Neuronal stem cell (in vitro differentiated cells): ENCODE results near the gene TREX2.

ENCODE experiments used
- DNase-seq: peaks from one replicate; pipeline ENCODE4 v3.0.0-alpha.2; 2013; ENCODE audit warnings: low spot score
- H2AFZ ChIP-seq: one replicate; pipeline ENCODE4 v1.6.1; 2013; ENCODE audit warnings: mild to moderate bottlenecking, low read length, inconsistent platforms
- H2AK5ac ChIP-seq: 2 replicates; pipeline ENCODE4 v1.6.1; 2013; ENCODE audit warnings: low read depth, mild to moderate bottlenecking, inconsistent platforms, low read length, moderate library complexity, mixed read lengths
- H2BK120ac ChIP-seq: 2 replicates; pipeline ENCODE4 v1.6.1; 2013; ENCODE audit warnings: low read depth, mild to moderate bottlenecking, inconsistent platforms, low read length, moderate library complexity, mixed read lengths
- H2BK12ac ChIP-seq: one replicate; pipeline ENCODE4 v1.6.1; 2013; ENCODE audit warnings: low read length, inconsistent platforms
- H2BK15ac ChIP-seq: 2 replicates; pipeline ENCODE4 v1.6.1; 2013; ENCODE audit warnings: mild to moderate bottlenecking, low read length, inconsistent platforms, mixed read lengths
- H2BK5ac ChIP-seq: one replicate; pipeline ENCODE4 v1.6.1; 2013; ENCODE audit warnings: inconsistent platforms, mild to moderate bottlenecking, low read length, moderate library complexity
- H3K14ac ChIP-seq: one replicate; pipeline ENCODE4 v1.6.1; 2013; ENCODE audit warnings: low read length, inconsistent platforms
- H3K18ac ChIP-seq: 2 replicates; pipeline ENCODE4 v1.6.1; 2013; ENCODE audit warnings: low read length, inconsistent platforms
- H3K23ac ChIP-seq: 2 replicates; pipeline ENCODE4 v1.6.1; 2013; ENCODE audit warnings: low read depth, mild to moderate bottlenecking, mixed read lengths, low read length, inconsistent platforms; ENCODE audit not compliant: poor library complexity
- H3K27ac ChIP-seq: replicated peaks from 3 replicates; pipeline ENCODE4 v1.5.1; 2013; ENCODE audit warnings: low read length, inconsistent platforms
- H3K27me3 ChIP-seq, 3 experiments: 2 replicates each; pipeline ENCODE4 v1.6.1; 2013; ENCODE audit warnings: low read length in 3 of 3, mild to moderate bottlenecking in 2 of 3, inconsistent platforms in 1 of 3, low read depth in 1 of 3, mixed read lengths in 1 of 3, moderate library complexity in 1 of 3; ENCODE audit not compliant: control insufficient read depth in 3 of 3, insufficient read depth in 3 of 3
- H3K36me3 ChIP-seq, 2 donors: replicated peaks in 1 of 2; 2 replicates each; pipeline ENCODE4 v1.6.1; 2013; ENCODE audit warnings: low read length in 2 of 2; ENCODE audit not compliant: control insufficient read depth in 2 of 2, insufficient read depth in 2 of 2
- H3K4ac ChIP-seq: 2 replicates; pipeline ENCODE4 v1.6.1; 2013; ENCODE audit warnings: inconsistent platforms, mild to moderate bottlenecking, low read length, moderate library complexity
- H3K4me1 ChIP-seq, 2 donors: 1 replicate in 1 of 2; 2 replicates in 1 of 2; pipeline ENCODE4 v1.6.1; 2013; ENCODE audit warnings: low read length in 2 of 2, low read depth in 1 of 2; ENCODE audit not compliant: control insufficient read depth in 2 of 2, insufficient read depth in 1 of 2
- H3K4me2 ChIP-seq: one replicate; pipeline ENCODE4 v1.6.1; 2013; ENCODE audit warnings: mild to moderate bottlenecking, low read length, inconsistent platforms; ENCODE audit not compliant: insufficient read depth, poor library complexity, severe bottlenecking
- H3K4me3 ChIP-seq, 2 donors: 2 replicates each; pipeline ENCODE4 v1.5.1; 2013; ENCODE audit warnings: low read length in 2 of 2, mild to moderate bottlenecking in 2 of 2, inconsistent platforms in 1 of 2, moderate library complexity in 1 of 2
- H3K79me1 ChIP-seq: one replicate; pipeline ENCODE4 v1.6.1; 2013; ENCODE audit warnings: low read depth, mild to moderate bottlenecking, inconsistent platforms, low read length, moderate library complexity
- H3K9ac ChIP-seq: one replicate; pipeline ENCODE4 v1.6.1; 2013; ENCODE audit warnings: mild to moderate bottlenecking, low read depth, low read length, inconsistent platforms; ENCODE audit not compliant: poor library complexity
- H3K9me3 ChIP-seq, 2 donors: replicated peaks in 1 of 2; 2 replicates each; pipeline versions ENCODE3 to v1.6.1; 2013; ENCODE audit warnings: low read length in 2 of 2, mild to moderate bottlenecking in 2 of 2, inconsistent platforms in 1 of 2, low read depth in 1 of 2, mixed read lengths in 1 of 2, moderate library complexity in 1 of 2; ENCODE audit not compliant: control insufficient read depth in 2 of 2, insufficient read depth in 1 of 2
- H4K8ac ChIP-seq: one replicate; pipeline ENCODE4 v1.6.1; 2013; ENCODE audit warnings: low read depth, mild to moderate bottlenecking, inconsistent platforms, low read length, moderate library complexity
- H4K91ac ChIP-seq: one replicate; pipeline ENCODE4 v1.6.1; 2013; ENCODE audit warnings: low read length, low read depth, mild to moderate bottlenecking, inconsistent platforms; ENCODE audit not compliant: poor library complexity
- WGBS, 2 donors: extraction: QIAGEN DNeasy Blood & Tissue Kit; methylation state at CpG; one replicate each; pipeline ENCODE4 v1.1.7; 2013; ENCODE audit warnings: missing lambda C conversion rate in 2 of 2, mixed read lengths in 1 of 2; ENCODE audit not compliant: insufficient read length in 2 of 2, insufficient replicate concordance in 1 of 2; ENCODE audit errors: extremely low coverage in 2 of 2; 5-methylcytosine and 5-hydroxymethylcytosine counted together

Gene TREX2

DNA sequence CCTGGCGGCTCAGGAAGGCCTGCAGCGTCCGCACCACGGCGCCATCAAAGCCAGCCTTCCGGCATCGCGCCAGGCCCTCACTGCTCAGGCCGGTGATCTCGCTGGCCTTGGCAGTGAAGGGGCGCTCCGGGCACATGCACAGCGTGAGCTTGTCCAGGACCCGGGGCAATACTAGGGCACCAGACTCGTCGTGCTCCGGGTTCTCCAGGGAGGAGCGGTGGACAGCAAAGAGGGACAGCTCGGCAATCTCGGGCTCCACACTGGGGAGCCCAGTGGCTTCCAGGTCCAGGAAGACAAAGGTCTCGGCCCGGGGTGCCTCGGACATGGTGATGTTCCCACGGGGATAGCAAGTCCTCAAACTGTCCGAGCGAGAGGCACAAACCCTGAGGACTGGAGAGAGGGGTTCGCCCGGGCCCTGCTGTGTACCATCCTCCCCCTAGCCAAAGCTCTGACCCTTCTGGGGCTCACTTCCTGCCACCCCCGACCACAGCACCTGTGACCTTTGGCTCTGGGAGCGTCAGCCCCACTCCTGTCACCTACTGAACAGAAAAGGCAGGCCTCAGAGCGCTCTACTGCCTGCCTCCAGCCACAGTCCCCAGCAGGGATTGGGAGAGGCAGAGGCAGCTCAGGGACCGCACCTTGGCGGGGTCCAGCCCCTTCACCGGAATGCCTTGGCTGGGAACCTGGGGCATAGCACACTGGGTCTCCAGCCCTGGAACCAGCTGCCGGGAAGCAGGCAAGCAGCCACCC lies 575 bp downstream of the TREX2 start:
- H3K4me3 ChIP-seq: no peak overlapping the region
- no peak overlapping the region for H3K4me2 ChIP-seq
- no peak overlapping the region for H3K23ac ChIP-seq
- H2BK120ac ChIP-seq: no peak overlapping the region
- no peak overlapping the region for H3K14ac ChIP-seq
- H2AK5ac ChIP-seq: no peak overlapping the region
- H4K8ac ChIP-seq: no peak overlapping the region
- no peak overlapping the region for H4K91ac ChIP-seq
- no peak overlapping the region for H3K4ac ChIP-seq
- H3K79me1 ChIP-seq: peaks cover 1% of the 10 kb centered on the region
- no peak overlapping the region for H3K9ac ChIP-seq
- H2BK5ac ChIP-seq: no peak overlapping the region
- no peak overlapping the region for H3K27ac ChIP-seq
- WGBS, 2 donors: no CpG with 5 or more reads among the region's 35 CpGs
- H2AFZ ChIP-seq: no peak overlapping the region
- H3K36me3 ChIP-seq: peaks cover 2 to 8% of the 10 kb centered on the region in 2 donors
- DNase-seq: no peak
- no peak overlapping the region for H2BK12ac ChIP-seq
- peaks cover 0 to 12% (median 0%) of the 10 kb centered on the region in 3 experiments for H3K27me3 ChIP-seq
- H3K4me1 ChIP-seq: no peaks in the 10 kb centered on the region
- H3K18ac ChIP-seq: no peak overlapping the region
- H3K9me3 ChIP-seq: no peaks in the 10 kb centered on the region
- no peak overlapping the region for H2BK15ac ChIP-seq

DNA sequence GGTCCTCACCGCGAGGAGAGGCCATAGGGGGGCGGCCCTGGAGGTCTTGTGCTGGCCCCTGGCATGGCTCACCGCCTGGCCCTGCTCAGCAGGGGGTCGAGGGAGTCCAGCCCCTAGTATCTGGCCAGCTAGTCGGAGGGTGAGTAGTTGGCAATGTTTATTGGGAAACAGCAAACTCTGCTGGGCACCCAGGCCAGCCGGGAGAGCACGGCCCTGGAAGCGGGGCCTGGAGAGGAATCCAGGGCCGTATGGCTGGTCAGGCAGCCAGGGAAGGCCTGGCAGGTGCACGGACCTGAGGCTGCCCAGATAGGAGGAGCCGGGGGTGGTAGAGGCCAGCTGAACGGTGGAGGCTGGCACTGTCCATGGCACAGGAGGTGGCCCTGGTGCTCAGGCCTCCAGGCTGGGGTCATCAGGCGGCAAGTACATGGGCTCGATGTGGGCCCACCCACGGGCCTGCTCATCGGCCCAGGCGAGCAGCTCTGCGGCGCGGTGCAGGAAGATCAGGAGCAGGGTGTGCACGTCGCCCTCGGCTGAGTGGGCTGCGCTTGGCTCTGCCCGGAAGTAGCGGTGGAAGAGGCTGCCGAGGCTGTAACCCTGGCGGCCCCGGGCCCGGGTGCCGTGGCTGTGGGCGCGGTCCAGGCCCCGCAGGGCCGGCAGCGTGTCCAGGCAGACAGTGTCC lies 1.4 kb downstream of the TREX2 start:
- no peak overlapping the region for H3K27ac ChIP-seq

DNA sequence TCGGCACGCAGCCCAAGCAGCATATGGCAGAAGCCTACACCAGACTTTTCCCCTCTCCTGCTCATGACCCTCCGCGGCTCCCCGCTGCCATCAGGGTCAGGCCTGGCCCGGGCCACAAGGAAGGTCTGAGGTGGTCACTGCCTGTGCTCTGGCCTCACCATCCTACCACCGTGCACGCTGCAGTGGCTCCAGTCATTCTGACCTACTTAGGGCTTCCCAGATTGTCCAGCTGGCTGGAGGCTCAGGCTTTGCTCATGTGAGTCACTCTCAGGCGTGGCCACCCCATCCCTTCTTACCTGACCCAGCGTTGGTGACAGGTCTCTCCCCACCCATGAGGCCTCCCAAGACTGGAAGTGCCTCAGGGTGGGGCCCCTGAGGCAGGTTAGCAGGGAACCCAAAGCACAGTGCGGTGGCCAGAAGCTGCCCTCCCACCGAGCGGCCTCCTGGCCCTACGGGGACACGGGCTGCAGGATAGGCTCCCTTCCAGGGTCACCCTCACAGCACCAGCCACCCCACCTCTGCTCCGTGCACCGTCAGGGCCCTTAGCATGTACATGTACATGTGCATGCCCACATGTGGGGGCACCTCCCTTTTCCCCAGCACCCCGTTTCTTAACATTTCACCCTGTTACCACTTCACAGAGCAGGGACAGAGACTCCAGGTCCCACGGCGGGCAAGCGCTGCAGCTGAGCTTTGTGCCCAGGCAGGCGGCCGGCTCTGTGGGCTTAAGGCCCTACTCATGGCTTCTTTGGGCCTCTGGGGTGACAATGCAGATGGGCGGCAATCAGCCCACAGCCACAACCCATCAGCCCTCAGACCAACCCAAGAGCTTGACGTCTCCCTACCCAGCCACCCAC lies 2.2 kb downstream of the TREX2 start:
- H4K8ac ChIP-seq: no peak overlapping the region
- H3K4me1 ChIP-seq: no peaks in the 10 kb centered on the region
- DNase-seq: no peak
- no peak overlapping the region for H4K91ac ChIP-seq
- WGBS, 2 donors: no CpG with 5 or more reads among the region's 25 CpGs
- H3K9ac ChIP-seq: no peak overlapping the region
- no peaks in the 10 kb centered on the region for H3K9me3 ChIP-seq
- no peaks in the 10 kb centered on the region for H3K36me3 ChIP-seq
- no peak overlapping the region for H3K23ac ChIP-seq
- no peak overlapping the region for H2BK15ac ChIP-seq
- H3K27me3 ChIP-seq: peaks cover 0 to 6% (median 0%) of the 10 kb centered on the region in 3 experiments
- no peak overlapping the region for H2BK120ac ChIP-seq
- H3K4ac ChIP-seq: no peak overlapping the region
- H3K27ac ChIP-seq: no peak overlapping the region
- no peak overlapping the region for H3K4me3 ChIP-seq
- no peak overlapping the region for H2BK12ac ChIP-seq
- no peak overlapping the region for H2AK5ac ChIP-seq
- no peak overlapping the region for H3K4me2 ChIP-seq
- H3K18ac ChIP-seq: no peak overlapping the region
- no peak overlapping the region for H2BK5ac ChIP-seq
- no peak overlapping the region for H2AFZ ChIP-seq
- no peak overlapping the region for H3K14ac ChIP-seq
- no peaks in the 10 kb centered on the region for H3K79me1 ChIP-seq

More for the DNA sequence above, 1.4 kb downstream of the TREX2 start:
- DNase-seq: no peak
- Histone ChIP-seq H2BK12ac (no peak overlapping the region), H3K18ac (no peak overlapping the region), H3K4me1 (no peaks in the 10 kb centered on the region), H3K27me3 (peaks cover 0 to 10% (median 0%) of the 10 kb centered on the region in 3 experiments), H3K23ac (no peak overlapping the region), H2BK15ac (no peak overlapping the region), H2BK120ac (no peak overlapping the region), H3K9me3 (no peaks in the 10 kb centered on the region), H3K4me3 (no peak overlapping the region), H2BK5ac (no peak overlapping the region), H4K91ac (no peak overlapping the region), H3K36me3 (peaks cover 2 to 3% of the 10 kb centered on the region in 2 donors), H4K8ac (no peak overlapping the region), H3K9ac (no peak overlapping the region), H2AFZ (no peak overlapping the region), H3K79me1 (peaks cover 1% of the 10 kb centered on the region), H2AK5ac (no peak overlapping the region), H3K14ac (no peak overlapping the region), H3K4me2 (no peak overlapping the region), H3K4ac (no peak overlapping the region)
- no CpG with 5 or more reads among the region's 37 CpGs for WGBS, 2 donors

DNA sequence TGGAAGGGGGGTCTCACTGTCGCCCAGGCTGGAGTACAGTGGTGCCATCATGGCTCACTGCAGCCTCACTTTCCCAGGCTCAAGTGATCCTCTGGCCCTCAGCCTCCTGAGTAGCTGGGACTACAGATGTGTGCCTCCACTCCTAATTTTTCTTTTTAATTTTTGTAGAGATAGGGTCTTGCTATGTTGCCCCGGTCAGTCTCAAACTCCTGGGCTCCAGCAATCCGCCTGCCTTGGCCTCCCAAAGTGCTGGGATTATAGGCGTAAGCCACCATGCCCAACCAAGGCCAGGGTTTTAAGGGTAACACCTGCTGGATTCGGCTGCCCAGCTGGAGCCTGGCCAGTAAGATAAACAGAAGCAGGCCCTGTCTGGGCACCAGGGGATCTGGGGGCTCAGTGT lies 3.4 kb downstream of the TREX2 start:
- H3K14ac ChIP-seq: no peak overlapping the region
- H3K4me1 ChIP-seq: no peaks in the 10 kb centered on the region
- H3K36me3 ChIP-seq: no peaks in the 10 kb centered on the region
- H3K9me3 ChIP-seq: no peaks in the 10 kb centered on the region
- H2BK15ac ChIP-seq: no peak overlapping the region
- no peak overlapping the region for H3K27ac ChIP-seq
- H3K79me1 ChIP-seq: no peaks in the 10 kb centered on the region
- H2BK5ac ChIP-seq: no peak overlapping the region
- H3K9ac ChIP-seq: no peak overlapping the region
- H2BK12ac ChIP-seq: no peak overlapping the region
- H3K18ac ChIP-seq: no peak overlapping the region
- H2BK120ac ChIP-seq: no peak overlapping the region
- H3K23ac ChIP-seq: no peak overlapping the region
- no peak for DNase-seq
- no CpG with 5 or more reads among the region's 5 CpGs for WGBS, 2 donors
- no peak overlapping the region for H3K4me3 ChIP-seq
- H3K4ac ChIP-seq: no peak overlapping the region
- H3K27me3 ChIP-seq: peaks cover 0 to 3% (median 0%) of the 10 kb centered on the region in 3 experiments
- no peak overlapping the region for H3K4me2 ChIP-seq
- H2AK5ac ChIP-seq: no peak overlapping the region
- H4K8ac ChIP-seq: no peak overlapping the region
- no peak overlapping the region for H2AFZ ChIP-seq
- H4K91ac ChIP-seq: no peak overlapping the region
